Upper lobe of left lung (tissue), 4 donors: ENCODE data around the gene RAB24.

Experiments
- EP300 ChIP-seq, 4 donors: sonication (generic); formaldehyde crosslinking; IDR thresholded peaks; one replicate each; pipeline ENCODE4 v1.5.1; 2017; ENCODE audit warnings: antibody characterized with exemption in 4 of 4, control low read depth in 2 of 4
- POLR2A ChIP-seq, 4 donors: fragments of 450-650 bp; IDR thresholded peaks; one replicate each; pipeline ENCODE4 v1.5.1; 2016 to 2017; ENCODE audit warnings: antibody characterized with exemption in 4 of 4, mild to moderate bottlenecking in 2 of 4
- POLR2AphosphoS5 ChIP-seq, 2 donors: sonication (generic); formaldehyde crosslinking; IDR thresholded peaks; one replicate each; pipeline ENCODE4 v1.5.1; 2017; ENCODE audit warnings: antibody characterized with exemption in 2 of 2
- TF ChIP-seq, protein P1 (sequence below), 6 experiments: fragments of 450-650 bp in 4 of 6; fragments of 200-600 bp in 2 of 6; sonication (generic) in 2 of 6; IDR thresholded peaks; one replicate each; pipeline ENCODE4 v1.5.1; 2016 to 2019; ENCODE audit warnings: antibody characterized with exemption in 6 of 6

DNA sequence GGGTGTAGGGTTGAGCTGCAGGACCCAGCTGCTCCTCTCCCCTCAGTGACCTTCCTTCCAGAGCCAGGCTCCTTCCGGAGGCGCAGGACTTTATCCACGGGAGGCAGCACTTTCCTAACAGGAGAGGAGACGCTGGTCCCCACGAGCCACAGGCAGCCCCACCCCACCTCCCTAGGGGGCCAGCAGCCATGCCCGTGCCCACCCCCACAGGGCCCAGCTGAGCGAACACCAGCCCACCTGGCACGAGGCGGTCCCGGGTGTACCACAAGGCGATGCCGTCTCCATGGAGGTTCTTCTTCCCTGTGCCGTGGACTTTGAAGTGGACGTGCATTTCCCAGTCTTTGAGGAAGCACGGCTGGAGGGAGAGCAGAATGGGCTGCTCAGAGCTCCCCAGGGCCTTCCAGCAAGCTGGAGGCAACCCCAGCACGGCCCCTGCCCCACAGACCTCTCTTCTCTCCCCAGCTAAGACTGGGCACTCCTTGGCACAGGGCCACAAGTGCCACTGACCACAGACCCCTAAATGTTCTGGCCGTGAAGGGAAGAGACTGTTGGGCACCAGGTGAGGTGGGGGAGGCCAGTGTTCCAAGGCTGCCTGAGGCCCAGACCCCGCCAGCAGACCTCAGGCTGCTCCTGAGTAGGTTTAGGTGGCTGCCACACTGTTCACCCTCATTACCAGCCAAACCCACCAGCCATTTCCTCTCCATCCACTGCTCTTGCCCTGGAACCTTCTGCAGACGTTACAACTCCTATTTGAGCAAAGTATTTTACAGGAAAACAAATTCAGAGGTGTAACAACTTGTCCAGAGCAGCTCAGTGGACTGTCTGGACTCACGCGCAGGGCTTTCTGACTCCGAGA is 35.0 kb upstream of the RAB24 start:
- TF ChIP-seq, protein P1, sequence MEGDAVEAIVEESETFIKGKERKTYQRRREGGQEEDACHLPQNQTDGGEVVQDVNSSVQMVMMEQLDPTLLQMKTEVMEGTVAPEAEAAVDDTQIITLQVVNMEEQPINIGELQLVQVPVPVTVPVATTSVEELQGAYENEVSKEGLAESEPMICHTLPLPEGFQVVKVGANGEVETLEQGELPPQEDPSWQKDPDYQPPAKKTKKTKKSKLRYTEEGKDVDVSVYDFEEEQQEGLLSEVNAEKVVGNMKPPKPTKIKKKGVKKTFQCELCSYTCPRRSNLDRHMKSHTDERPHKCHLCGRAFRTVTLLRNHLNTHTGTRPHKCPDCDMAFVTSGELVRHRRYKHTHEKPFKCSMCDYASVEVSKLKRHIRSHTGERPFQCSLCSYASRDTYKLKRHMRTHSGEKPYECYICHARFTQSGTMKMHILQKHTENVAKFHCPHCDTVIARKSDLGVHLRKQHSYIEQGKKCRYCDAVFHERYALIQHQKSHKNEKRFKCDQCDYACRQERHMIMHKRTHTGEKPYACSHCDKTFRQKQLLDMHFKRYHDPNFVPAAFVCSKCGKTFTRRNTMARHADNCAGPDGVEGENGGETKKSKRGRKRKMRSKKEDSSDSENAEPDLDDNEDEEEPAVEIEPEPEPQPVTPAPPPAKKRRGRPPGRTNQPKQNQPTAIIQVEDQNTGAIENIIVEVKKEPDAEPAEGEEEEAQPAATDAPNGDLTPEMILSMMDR (IDR thresholded peaks at IDR 0.05): no peak
- TF ChIP-seq POLR2A (IDR thresholded peaks at IDR 0.05): no peak
- TF ChIP-seq POLR2AphosphoS5 (IDR thresholded peaks at IDR 0.05): no peak
- no peak for TF ChIP-seq EP300 (IDR thresholded peaks at IDR 0.05)
